GM12872 (cell line): Measurements from ENCODE around the gene TCN2.

Source experiments
- CTCF ChIP-seq: IDR thresholded peaks from 3 replicates; pipeline ENCODE4 v1.5.1; 2011; ENCODE audit warnings: low read depth, mild to moderate bottlenecking, low read length, moderate library complexity; ENCODE audit not compliant: insufficient read depth

Gene TCN2

GRCh38 chr22:30582051-30582450, 24.9 kb upstream of the TCN2 start:
- TF ChIP-seq CTCF = no peak

GRCh38 chr22:30582788-30583545, 24.0 kb upstream of the TCN2 start:
- no peak for TF ChIP-seq CTCF

GRCh38 chr22:30584441-30584840, 22.5 kb upstream of the TCN2 start:
- TF ChIP-seq CTCF = no peak

GRCh38 chr22:30586414-30586813, 20.6 kb upstream of the TCN2 start:
- no peak for TF ChIP-seq CTCF

GRCh38 chr22:30591191-30591587, 15.8 kb upstream of the TCN2 start:
- no peak for TF ChIP-seq CTCF

- no peak for TF ChIP-seq CTCF
Measured at GRCh38 chr22:30591588-30592359, 15.2 kb upstream of the TCN2 start, which contains the start of gene PES1. TSS of gene PES1 (minus strand) at chr22:30591910. CDS start at chr22:30591833, 77 bp downstream.

- no peak for TF ChIP-seq CTCF
Measured at GRCh38 chr22:30596199-30596598, 10.8 kb upstream of the TCN2 start.
